NB4 (cell line): ENCODE measurements around the gene IFI16.

ENCODE experiments used
- CTCF ChIP-seq: IDR thresholded peaks from one replicate; pipeline ENCODE4 v1.5.1; 2012; ENCODE audit warnings: low read depth, low read length
- MYC ChIP-seq: IDR thresholded peaks from 2 replicates; pipeline ENCODE4 v1.6.1; 2011; ENCODE audit warnings: low read depth, low read length
- POLR2A ChIP-seq: IDR thresholded peaks from 2 replicates; pipeline ENCODE4 v1.6.1; 2011; ENCODE audit warnings: mild to moderate bottlenecking; ENCODE audit not compliant: insufficient read length; ENCODE audit errors: extremely low read depth

- TF ChIP-seq CTCF = no peak
- peak; percentile 52 for TF ChIP-seq MYC
- TF ChIP-seq POLR2A = no peak
Measured at GRCh38 chr1:159076438-159077119, 66.9 kb downstream of the IFI16 start, which contains the start of gene AIM2.
